RWPE2 (cell line): Measurements from ENCODE around the gene RAPGEF3.

Source experiments
- ATAC-seq: fragments of 200-7000 bp; cut with Tn5 transposase; 3 replicates; pipeline ENCODE4 v1.9.1; 2021; ENCODE audit warnings: low read depth
- DNase-seq: peaks from one replicate; pipeline ENCODE4 v3.0.0-alpha.2; 2020; ENCODE audit warnings: low spot score
- H3K27ac ChIP-seq: fragments of 450-650 bp; 2 replicates; pipeline ENCODE4 v1.5.1; 2017; ENCODE audit warnings: mild to moderate bottlenecking; ENCODE audit not compliant: poor library complexity, severe bottlenecking
- H3K27me3 ChIP-seq: fragments of 250-450 bp; sonication (Bioruptor Pico); 2 replicates; pipeline ENCODE4 v1.5.1; 2021; ENCODE audit warnings: mild to moderate bottlenecking, moderate library complexity; ENCODE audit not compliant: insufficient read depth, poor library complexity, severe bottlenecking
- H3K36me3 ChIP-seq: fragments of 250-450 bp; sonication (Bioruptor Pico); 2 replicates; pipeline ENCODE4 v1.5.1; 2020; ENCODE audit warnings: low read depth, mild to moderate bottlenecking, moderate library complexity
- H3K4me1 ChIP-seq: fragments of 250-450 bp; sonication (Bioruptor Pico); 2 replicates; pipeline ENCODE4 v1.5.1; 2021; ENCODE audit warnings: mild to moderate bottlenecking, moderate library complexity; ENCODE audit not compliant: insufficient read depth, poor library complexity, severe bottlenecking
- H3K4me3 ChIP-seq: fragments of 250-450 bp; sonication (Bioruptor Pico); 2 replicates; pipeline ENCODE4 v1.5.1; 2021; ENCODE audit warnings: mild to moderate bottlenecking, moderate library complexity; ENCODE audit not compliant: severe bottlenecking
- H3K9me3 ChIP-seq: fragments of 250-450 bp; sonication (Bioruptor Pico); 2 replicates; pipeline ENCODE4 v1.5.1; 2021; ENCODE audit warnings: mild to moderate bottlenecking, moderate library complexity; ENCODE audit not compliant: severe bottlenecking
- TF ChIP-seq, protein P1 (sequence below): fragments of 450-650 bp; IDR thresholded peaks from one replicate; pipeline ENCODE4 v1.5.1; 2017; ENCODE audit warnings: mild to moderate bottlenecking, moderate library complexity; ENCODE audit not compliant: poor library complexity, severe bottlenecking

The RAPGEF3 gene

DNA sequence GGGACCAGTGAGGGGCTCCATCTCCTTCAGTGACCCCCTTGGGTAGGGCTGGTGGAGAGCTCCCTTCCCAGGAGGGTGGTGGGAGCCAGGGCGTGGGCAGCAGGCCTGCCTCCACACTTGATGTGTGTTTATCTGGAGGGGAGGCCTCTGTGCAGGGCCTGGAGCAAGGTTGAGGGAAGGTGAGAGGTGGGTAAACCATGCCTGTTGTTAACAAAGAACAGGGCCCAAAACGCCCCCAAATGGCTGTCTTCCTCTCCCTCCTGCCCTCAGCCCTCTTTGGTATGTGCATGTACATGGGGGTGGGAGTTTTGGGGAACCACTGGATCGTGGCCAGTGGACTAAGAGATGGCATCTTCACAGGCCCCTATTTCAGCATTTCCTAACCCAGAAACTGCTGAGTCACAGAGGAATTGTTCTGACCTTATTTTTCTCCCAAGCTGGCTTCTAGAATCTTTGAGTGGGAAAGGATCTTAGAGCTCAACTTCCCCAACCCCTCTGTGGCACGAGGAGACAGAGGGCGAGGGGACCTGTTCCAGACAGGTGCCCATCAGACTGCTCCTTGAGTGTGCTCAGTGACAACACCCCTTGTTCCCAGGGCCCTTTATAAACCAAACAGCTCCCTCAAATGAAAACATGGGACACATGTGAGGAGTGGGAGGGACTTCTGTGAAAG lies 17.9 kb upstream of the RAPGEF3 start:
- H3K27me3 ChIP-seq, result no peaks in the 10 kb centered on the region
- no peak for DNase-seq
- no peak overlapping the region for H3K4me3 ChIP-seq
- no peaks in the 10 kb centered on the region for H3K9me3 ChIP-seq
- TF ChIP-seq, protein P1, sequence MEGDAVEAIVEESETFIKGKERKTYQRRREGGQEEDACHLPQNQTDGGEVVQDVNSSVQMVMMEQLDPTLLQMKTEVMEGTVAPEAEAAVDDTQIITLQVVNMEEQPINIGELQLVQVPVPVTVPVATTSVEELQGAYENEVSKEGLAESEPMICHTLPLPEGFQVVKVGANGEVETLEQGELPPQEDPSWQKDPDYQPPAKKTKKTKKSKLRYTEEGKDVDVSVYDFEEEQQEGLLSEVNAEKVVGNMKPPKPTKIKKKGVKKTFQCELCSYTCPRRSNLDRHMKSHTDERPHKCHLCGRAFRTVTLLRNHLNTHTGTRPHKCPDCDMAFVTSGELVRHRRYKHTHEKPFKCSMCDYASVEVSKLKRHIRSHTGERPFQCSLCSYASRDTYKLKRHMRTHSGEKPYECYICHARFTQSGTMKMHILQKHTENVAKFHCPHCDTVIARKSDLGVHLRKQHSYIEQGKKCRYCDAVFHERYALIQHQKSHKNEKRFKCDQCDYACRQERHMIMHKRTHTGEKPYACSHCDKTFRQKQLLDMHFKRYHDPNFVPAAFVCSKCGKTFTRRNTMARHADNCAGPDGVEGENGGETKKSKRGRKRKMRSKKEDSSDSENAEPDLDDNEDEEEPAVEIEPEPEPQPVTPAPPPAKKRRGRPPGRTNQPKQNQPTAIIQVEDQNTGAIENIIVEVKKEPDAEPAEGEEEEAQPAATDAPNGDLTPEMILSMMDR, result no peak
- peaks cover 11% of the 10 kb centered on the region for H3K4me1 ChIP-seq
- no peak for ATAC-seq
- peaks cover 6% of the 10 kb centered on the region; the same call in 1 of the 2 replicates for H3K36me3 ChIP-seq
- peak overlapping the region; percentile 15 for H3K27ac ChIP-seq

- ATAC-seq (no peak), DNase-seq (no peak)
- no peak overlapping the region for H3K4me3 ChIP-seq
These were observed 16.6 kb upstream of the RAPGEF3 start for GRCh38 chr12:47775100-47775911.

GRCh38 chr12:47774663-47775062 lies 16.0 kb upstream of the RAPGEF3 start:
- no peak overlapping the region for H3K27ac ChIP-seq
- H3K36me3 ChIP-seq, result no peaks in the 10 kb centered on the region
- H3K4me3 ChIP-seq, result no peak overlapping the region
- ATAC-seq (no peak), DNase-seq (no peak)
- H3K9me3 ChIP-seq, result no peaks in the 10 kb centered on the region
- peaks cover 16% of the 10 kb centered on the region for H3K4me1 ChIP-seq
- H3K27me3 ChIP-seq, result no peaks in the 10 kb centered on the region
- TF ChIP-seq, protein P1, result no peak

More at GRCh38 chr12:47775100-47775911, 16.6 kb upstream of the RAPGEF3 start:
- TF ChIP-seq, protein P1, result no peak
- no peaks in the 10 kb centered on the region for H3K9me3 ChIP-seq
- H3K27ac ChIP-seq, result no peak overlapping the region
- peaks cover 10% of the 10 kb centered on the region for H3K4me1 ChIP-seq
- H3K27me3 ChIP-seq, result no peaks in the 10 kb centered on the region
- no peaks in the 10 kb centered on the region for H3K36me3 ChIP-seq

GRCh38 chr12:47773858-47774580 lies 15.3 kb upstream of the RAPGEF3 start:
- Histone ChIP-seq H3K27ac (peak overlapping the region; percentile 14), H3K27me3 (no peaks in the 10 kb centered on the region), H3K9me3 (no peaks in the 10 kb centered on the region), H3K4me3 (peak overlapping the region; percentile 88), H3K4me1 (peaks cover 23% of the 10 kb centered on the region), H3K36me3 (no peaks in the 10 kb centered on the region)
- TF ChIP-seq, protein P1, result no peak
- peak; percentile 3; the same call in 2 of the 3 replicates for ATAC-seq
- no peak for DNase-seq
